Measurements from ENCODE around the gene KRTAP19-4. TPM values are rescaled to one million over a fixed set of nuclear protein-coding genes. Genes with fewer than 3 reads are reported as not detected.

The KRTAP19-4 gene
- polyA plus RNA-seq, 3 donors: not detected

GRCh38 chr21:30448514-30448913, 48.5 kb downstream of the KRTAP19-4 start:
- no peaks in the 10 kb centered on the region for H3K36me3 Mint-ChIP-seq
- H3K4me1 Mint-ChIP-seq: no peaks in the 10 kb centered on the region
- Histone ChIP-seq H3K79me2 (ENCODE audit: insufficient read depth, low read length) (no peaks in the 10 kb centered on the region), H3K4me1 (ENCODE audit: control insufficient read depth in 1 of 2, insufficient read depth in 2 of 2, low read length in 2 of 2) (no peaks in the 10 kb centered on the region), H3K27me3 (ENCODE audit: control insufficient read depth in 2 of 2, insufficient read depth in 2 of 2, low read length in 2 of 2) (no peaks in the 10 kb centered on the region), H3K9ac (ENCODE audit: insufficient read depth, low read length, poor library complexity, severe bottlenecking) (no peak overlapping the region), H3K4me3 (replicated peaks in 1 of 3; ENCODE audit: low read depth in 2 of 3, low read length in 3 of 3) (no peak overlapping the region), H3K36me3 (replicated peaks in 1 of 2; ENCODE audit: control insufficient read depth in 1 of 2, insufficient read depth in 2 of 2, low read length in 2 of 2) (no peaks in the 10 kb centered on the region), H2AFZ (ENCODE audit: insufficient read depth, low read depth, low read length, poor library complexity, severe bottlenecking) (no peak overlapping the region), H3K27ac (ENCODE audit: low read depth in 1 of 2, low read length in 2 of 2) (no peak overlapping the region), H4K20me1 (ENCODE audit: insufficient read depth, low read length) (no peaks in the 10 kb centered on the region), H3K4me2 (replicated peaks; ENCODE audit: extremely low read depth, low read length, poor library complexity, severe bottlenecking) (no peak overlapping the region), H3K9me3 (replicated peaks in 1 of 2; ENCODE audit: control insufficient read depth in 1 of 2, insufficient read depth in 1 of 2, low read length in 2 of 2) (no peaks in the 10 kb centered on the region)
- peaks cover 0 to 2% (median 0%) of the 10 kb centered on the region in 7 donors for H3K9me3 Mint-ChIP-seq
- TF ChIP-seq CTCF (IDR thresholded peaks at IDR 0.05): no peak
- WGBS (ENCODE audit: insufficient coverage): no CpG with 5 or more reads among the region's 3 CpGs
- H3K27me3 Mint-ChIP-seq (ENCODE audit: low read depth in 3 of 3): no peaks in the 10 kb centered on the region
- no peak overlapping the region for H3K4me3 Mint-ChIP-seq
- H3K27ac Mint-ChIP-seq: no peak overlapping the region
- DNase-seq: no peak
- intact Hi-C loops (cut with micrococcal nuclease): no loop called here

GRCh38 chr21:30447056-30447455, 49.9 kb downstream of the KRTAP19-4 start:
- no peak overlapping the region for H3K27ac ChIP-seq (ENCODE audit: low read depth in 1 of 2, low read length in 2 of 2)
- H3K27me3 ChIP-seq (ENCODE audit: control insufficient read depth in 2 of 2, insufficient read depth in 2 of 2, low read length in 2 of 2): no peaks in the 10 kb centered on the region
- H3K36me3 Mint-ChIP-seq: no peaks in the 10 kb centered on the region
- H3K4me2 ChIP-seq (replicated peaks; ENCODE audit: extremely low read depth, low read length, poor library complexity, severe bottlenecking): no peak overlapping the region
- no peaks in the 10 kb centered on the region for H4K20me1 ChIP-seq (ENCODE audit: insufficient read depth, low read length)
- no peak overlapping the region for H3K4me3 Mint-ChIP-seq
- no peaks in the 10 kb centered on the region for H3K36me3 ChIP-seq (replicated peaks in 1 of 2; ENCODE audit: control insufficient read depth in 1 of 2, insufficient read depth in 2 of 2, low read length in 2 of 2)
- H3K4me1 ChIP-seq (ENCODE audit: control insufficient read depth in 1 of 2, insufficient read depth in 2 of 2, low read length in 2 of 2): no peaks in the 10 kb centered on the region
- TF ChIP-seq CTCF (IDR thresholded peaks at IDR 0.05): no peak
- intact Hi-C loops (cut with micrococcal nuclease): no loop called here
- H3K9ac ChIP-seq (ENCODE audit: insufficient read depth, low read length, poor library complexity, severe bottlenecking): no peak overlapping the region
- H3K4me1 Mint-ChIP-seq: no peaks in the 10 kb centered on the region
- WGBS (ENCODE audit: insufficient coverage): 10% methylated on average over 3 of the region's 4 CpGs
- no peaks in the 10 kb centered on the region for H3K27me3 Mint-ChIP-seq (ENCODE audit: low read depth in 3 of 3)
- H3K9me3 Mint-ChIP-seq: peaks cover 0 to under 1% (median 0%) of the 10 kb centered on the region in 7 donors
- H3K4me3 ChIP-seq (replicated peaks in 1 of 3; ENCODE audit: low read depth in 2 of 3, low read length in 3 of 3): no peak overlapping the region
- H3K27ac Mint-ChIP-seq: no peak overlapping the region
- no peaks in the 10 kb centered on the region for H3K79me2 ChIP-seq (ENCODE audit: insufficient read depth, low read length)
- no peak for DNase-seq
- no peaks in the 10 kb centered on the region for H3K9me3 ChIP-seq (replicated peaks in 1 of 2; ENCODE audit: control insufficient read depth in 1 of 2, insufficient read depth in 1 of 2, low read length in 2 of 2)
- H2AFZ ChIP-seq (ENCODE audit: insufficient read depth, low read depth, low read length, poor library complexity, severe bottlenecking): no peak overlapping the region

Small RNAs within 50 kb of the gene (small RNA-seq; reads per million reads assigned to genes)
- gene AP000567.1 (ENCODE audit: insufficient read length, low read depth) (not detected), gene KRTAP19-10P (ENCODE audit: insufficient read length, low read depth) (not detected), gene KRTAP19-11P (ENCODE audit: insufficient read length, low read depth) (not detected), gene KRTAP19-9P (ENCODE audit: insufficient read length, low read depth) (not detected)

Other genes with a start within 250 kb of the KRTAP19-4 start
- not detected for gene KRTAP24-1, start 214.2 kb downstream of the KRTAP19-4 start, polyA plus RNA-seq
- gene KRTAP25-1, start 207.7 kb downstream of the KRTAP19-4 start, polyA plus RNA-seq: not detected
- gene KRTAP26-1, start 176.8 kb downstream of the KRTAP19-4 start, polyA plus RNA-seq: not detected
- gene KRTAP27-1, start 159.5 kb downstream of the KRTAP19-4 start, polyA plus RNA-seq: not detected
- gene KRTAP23-1, start 148.6 kb downstream of the KRTAP19-4 start, polyA plus RNA-seq: not detected
- gene KRTAP13-2, start 124.9 kb downstream of the KRTAP19-4 start, polyA plus RNA-seq: not detected
- gene KRTAP13-1, start 101.1 kb downstream of the KRTAP19-4 start, polyA plus RNA-seq: not detected
- not detected for gene KRTAP13-3, start 71.2 kb downstream of the KRTAP19-4 start, polyA plus RNA-seq
- not detected for gene KRTAP13-4, start 66.9 kb downstream of the KRTAP19-4 start, polyA plus RNA-seq
- not detected for gene KRTAP15-1, start 56.9 kb downstream of the KRTAP19-4 start, polyA plus RNA-seq
- not detected for gene KRTAP19-1, start 16.8 kb downstream of the KRTAP19-4 start, polyA plus RNA-seq
- gene KRTAP19-2, start 9.7 kb downstream of the KRTAP19-4 start, polyA plus RNA-seq: not detected
- gene KRTAP19-3, start 5.2 kb downstream of the KRTAP19-4 start, polyA plus RNA-seq: not detected
- not detected for gene KRTAP19-5, start 5.0 kb upstream of the KRTAP19-4 start, polyA plus RNA-seq
- not detected for gene KRTAP19-6, start 44.7 kb upstream of the KRTAP19-4 start, polyA plus RNA-seq
- gene KRTAP19-7, start 64.1 kb upstream of the KRTAP19-4 start, polyA plus RNA-seq: not detected
- not detected for gene KRTAP22-2, start 93.2 kb upstream of the KRTAP19-4 start, polyA plus RNA-seq
- gene KRTAP6-3, start 95.3 kb upstream of the KRTAP19-4 start, polyA plus RNA-seq: not detected
- gene KRTAP6-2, start 101.7 kb upstream of the KRTAP19-4 start, polyA plus RNA-seq: not detected
- not detected for gene KRTAP22-1, start 103.9 kb upstream of the KRTAP19-4 start, polyA plus RNA-seq
- gene KRTAP6-1, start 116.8 kb upstream of the KRTAP19-4 start, polyA plus RNA-seq: not detected
- not detected for gene KRTAP20-1, start 119.3 kb upstream of the KRTAP19-4 start, polyA plus RNA-seq
- gene KRTAP20-4, start 123.5 kb upstream of the KRTAP19-4 start, polyA plus RNA-seq: not detected
- gene KRTAP20-2, start 138.0 kb upstream of the KRTAP19-4 start, polyA plus RNA-seq: not detected
- not detected for gene KRTAP20-3, start 145.7 kb upstream of the KRTAP19-4 start, polyA plus RNA-seq
- gene KRTAP21-3, start 221.6 kb upstream of the KRTAP19-4 start, polyA plus RNA-seq: not detected

All from CD14-positive monocyte (primary cell).